ENCODE results near the gene FBXW5. TPM values are rescaled to one million over a fixed set of nuclear protein-coding genes. Genes with fewer than 3 reads are reported as not detected.
A peak's percentile ranks its signal among the peaks of the same experiment; 100 is the strongest.

FBXW5 gene
- total RNA-seq, 2 experiments from 2014 or later: 63.3 to 89.6 TPM

GRCh38 chr9:136975644-136976043 is 31.1 kb upstream of the FBXW5 start:
- H3K79me2 ChIP-seq (ENCODE audit: insufficient read depth, low read depth, low read length): no peaks in the 10 kb centered on the region
- no peaks in the 10 kb centered on the region for H3K4me1 ChIP-seq (ENCODE audit: insufficient read depth, low read length, poor library complexity, severe bottlenecking)
- H3K4me2 ChIP-seq (ENCODE audit: low read length): no peak overlapping the region
- H3K36me3 ChIP-seq (ENCODE audit: insufficient read depth, low read length): no peaks in the 10 kb centered on the region
- ChIA-PET CTCF (ENCODE audit: unreplicated experiment) (interaction anchor here (0.6 to 1.1 kb wide), 2 partner anchors 23 to 92 kb away, joined by 4 to 9 read pairs; no protein-coding TSS in a partner anchor), POLR2A (interaction anchor here (0.6 kb wide), 1 partner anchor 59 kb away, joined by 3 read pairs; no protein-coding TSS in a partner anchor)
- H4K20me1 ChIP-seq (ENCODE audit: insufficient read depth, low read length): no peaks in the 10 kb centered on the region
- H3K9me2 ChIP-seq (ENCODE audit: insufficient read depth, low read length): no peaks in the 10 kb centered on the region
- peak; percentile 28 for DNase-seq (ENCODE audit: low spot score)
- H3K27ac ChIP-seq (ENCODE audit: low read depth, low read length, poor library complexity, severe bottlenecking): no peak overlapping the region
- H2AFZ ChIP-seq (ENCODE audit: low read length): no peak overlapping the region
- TF ChIP-seq CTCF (conservative IDR thresholded peaks at IDR 0.05; ENCODE audit: low read length): peak; percentile 59
- no peak for TF ChIP-seq EZH2phosphoT487 (IDR thresholded peaks at IDR 0.05; ENCODE audit: borderline replicate concordance, low read depth, low read length)
- intact Hi-C loops (cut with micrococcal nuclease; ENCODE audit: unreplicated experiment): no loop called here
- no peak overlapping the region for H3K4me3 ChIP-seq (ENCODE audit: low read depth, low read length, poor library complexity, severe bottlenecking)
- H3K9me3 ChIP-seq (ENCODE audit: low read length): no peaks in the 10 kb centered on the region
- no TSS peak for BruUV-seq (replicated peaks)

GRCh38 chr9:136974817-136975535 is 30.4 kb upstream of the FBXW5 start:
- Histone ChIP-seq H3K9me2 (ENCODE audit: insufficient read depth, low read length) (no peaks in the 10 kb centered on the region), H3K79me2 (ENCODE audit: insufficient read depth, low read depth, low read length) (no peaks in the 10 kb centered on the region), H4K20me1 (ENCODE audit: insufficient read depth, low read length) (no peaks in the 10 kb centered on the region), H3K36me3 (ENCODE audit: insufficient read depth, low read length) (no peaks in the 10 kb centered on the region), H3K4me1 (ENCODE audit: insufficient read depth, low read length, poor library complexity, severe bottlenecking) (no peaks in the 10 kb centered on the region), H3K27ac (ENCODE audit: low read depth, low read length, poor library complexity, severe bottlenecking) (no peak overlapping the region), H2AFZ (ENCODE audit: low read length) (no peak overlapping the region), H3K4me3 (ENCODE audit: low read depth, low read length, poor library complexity, severe bottlenecking) (no peak overlapping the region), H3K9me3 (ENCODE audit: low read length) (no peaks in the 10 kb centered on the region), H3K4me2 (ENCODE audit: low read length) (no peak overlapping the region)
- no TSS peak for BruUV-seq (replicated peaks)
- TF ChIP-seq EZH2phosphoT487 (IDR thresholded peaks at IDR 0.05; ENCODE audit: borderline replicate concordance, low read depth, low read length): no peak
- no peak for TF ChIP-seq CTCF (conservative IDR thresholded peaks at IDR 0.05; ENCODE audit: low read length)
- no peak for DNase-seq (ENCODE audit: low spot score)
- POLR2A ChIA-PET: no interaction called here
- CTCF ChIA-PET (ENCODE audit: unreplicated experiment): interaction anchor here (0.6 to 0.7 kb wide), 3 partner anchors 22 to 61 kb away, joined by 3 to 9 read pairs (median 4); no protein-coding TSS in a partner anchor
- intact Hi-C loops (cut with micrococcal nuclease; ENCODE audit: unreplicated experiment): no loop called here
